OCI-M1 (cell line): ENCODE results near the gene TTC31.
A peak's percentile ranks its signal among the peaks of the same experiment; 100 is the strongest.
"Not testable (repeated sequence)": the region's sequence is repeated elsewhere in the genome, so short reads cannot be mapped to it uniquely, and the experiment has no call there.

Source experiments
- DNase-seq: peaks from one replicate; lab custom pipeline; 2025; lab: John Stamatoyannopoulos, UW

Gene TTC31

GRCh38 chr2:74482801-74483674 is at the start of gene TTC31, which contains the start of gene CCDC142:
TSS of gene TTC31 (plus strand) at chr2:74483081. CDS start at chr2:74483096, 15 bp downstream.
TSS of gene CCDC142 (minus strand) at chr2:74482998. CDS start at chr2:74482837, 161 bp downstream.
- DNase-seq, result peak; percentile 94

GRCh38 chr2:74436111-74436805 is 46.6 kb upstream of the TTC31 start:
- DNase-seq, result no peak

GRCh38 chr2:74436848-74437695 is 45.8 kb upstream of the TTC31 start:
- no peak for DNase-seq

DNA sequence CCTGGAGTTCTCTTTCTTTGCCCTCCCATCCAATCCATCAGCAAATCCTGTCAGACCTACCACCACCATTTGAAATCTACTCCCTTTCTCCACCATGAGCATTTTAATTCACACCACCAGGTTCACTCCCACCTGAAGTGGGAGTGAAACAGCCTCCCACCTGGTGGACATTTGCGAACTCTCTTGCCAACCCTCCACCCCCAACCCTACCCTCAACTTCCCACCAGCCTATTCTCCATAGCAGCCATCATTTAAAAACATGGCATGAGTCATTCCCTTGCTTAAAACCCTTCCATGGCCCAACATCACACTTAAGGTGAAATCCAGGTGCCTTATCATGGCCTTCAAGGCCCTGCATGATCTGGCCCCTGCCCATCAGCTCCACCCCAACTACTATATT is 44.6 kb upstream of the TTC31 start:
- no peak for DNase-seq

GRCh38 chr2:74439373-74439772 is 43.5 kb upstream of the TTC31 start:
- no peak for DNase-seq

DNA sequence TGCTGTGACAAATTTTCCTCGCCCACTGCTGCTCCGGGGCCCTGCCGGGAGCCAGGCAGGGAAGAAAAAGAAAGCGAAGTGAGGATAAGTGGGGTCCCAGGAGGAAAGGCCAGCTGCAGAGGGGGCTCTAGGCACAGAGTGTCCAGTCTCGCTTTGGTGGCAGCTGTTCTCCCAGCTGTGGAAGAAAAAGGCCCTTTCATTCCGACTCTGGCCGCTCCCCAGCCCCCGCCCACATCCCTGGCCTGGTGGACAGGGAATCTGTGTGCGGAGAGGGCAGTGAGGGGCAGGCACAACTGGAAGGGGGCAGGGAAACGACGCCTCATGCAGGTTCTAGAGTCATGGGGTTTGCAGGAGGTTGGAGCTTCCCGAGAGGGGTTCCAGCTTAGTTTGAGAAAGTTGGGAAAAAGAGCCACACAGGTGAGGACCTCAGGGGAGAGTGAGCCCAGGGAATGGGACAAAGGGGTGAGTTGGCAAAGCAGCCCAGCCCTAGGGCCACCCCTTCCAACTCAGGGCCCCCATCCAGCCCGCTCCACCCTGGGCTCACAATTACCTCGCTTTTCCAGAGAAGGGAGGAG is 43.0 kb upstream of the TTC31 start:
- no peak for DNase-seq

GRCh38 chr2:74440378-74441169 is 42.3 kb upstream of the TTC31 start:
- peak; percentile 64 for DNase-seq

GRCh38 chr2:74441170-74441689 is 41.7 kb upstream of the TTC31 start:
- no peak for DNase-seq

- DNase-seq, result no peak
These were observed 41.0 kb upstream of the TTC31 start, which contains the start of gene RTKN for GRCh38 chr2:74441690-74442482. TSS of gene RTKN (minus strand) at chr2:74441937. CDS start at chr2:74441816, 121 bp downstream.

DNA sequence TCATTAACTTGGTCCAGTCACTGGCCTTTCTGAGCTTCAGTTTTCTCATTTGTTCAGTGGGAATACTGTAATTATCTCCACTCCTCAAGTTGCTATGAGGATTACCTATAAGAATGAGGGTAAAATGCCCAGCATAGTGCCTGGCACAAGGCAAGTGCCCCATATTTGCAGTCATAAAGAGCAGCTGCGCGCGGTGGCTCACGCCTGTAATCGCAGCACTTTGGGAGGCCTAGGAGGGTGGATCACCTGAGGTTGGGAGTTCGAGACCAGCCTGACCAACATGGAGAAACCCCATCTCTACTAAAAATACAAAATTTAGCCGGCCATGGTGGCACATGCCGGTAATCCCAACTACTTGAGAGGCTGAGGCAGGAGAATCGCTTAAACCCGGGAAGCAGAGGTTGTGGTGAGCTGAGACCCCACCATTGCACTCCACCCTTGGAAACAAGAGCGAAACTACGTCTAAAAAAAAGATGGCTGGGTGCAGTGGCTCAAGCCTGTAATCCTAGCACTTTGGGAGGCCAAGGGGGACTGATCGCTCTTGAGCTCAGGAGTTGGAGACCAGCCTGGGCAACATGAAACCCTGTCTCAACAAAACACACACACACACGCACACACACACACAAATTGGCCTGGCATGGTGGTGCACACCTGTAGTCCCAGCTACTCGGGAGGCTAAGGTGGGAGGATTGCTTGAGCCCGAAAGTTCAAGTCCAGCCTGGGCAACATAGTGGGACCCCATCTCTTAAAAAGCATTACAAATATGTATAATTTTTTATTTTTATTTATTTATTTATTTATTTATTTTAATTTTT is 40.2 kb upstream of the TTC31 start:
- DNase-seq, result not testable (repeated sequence)

DNA sequence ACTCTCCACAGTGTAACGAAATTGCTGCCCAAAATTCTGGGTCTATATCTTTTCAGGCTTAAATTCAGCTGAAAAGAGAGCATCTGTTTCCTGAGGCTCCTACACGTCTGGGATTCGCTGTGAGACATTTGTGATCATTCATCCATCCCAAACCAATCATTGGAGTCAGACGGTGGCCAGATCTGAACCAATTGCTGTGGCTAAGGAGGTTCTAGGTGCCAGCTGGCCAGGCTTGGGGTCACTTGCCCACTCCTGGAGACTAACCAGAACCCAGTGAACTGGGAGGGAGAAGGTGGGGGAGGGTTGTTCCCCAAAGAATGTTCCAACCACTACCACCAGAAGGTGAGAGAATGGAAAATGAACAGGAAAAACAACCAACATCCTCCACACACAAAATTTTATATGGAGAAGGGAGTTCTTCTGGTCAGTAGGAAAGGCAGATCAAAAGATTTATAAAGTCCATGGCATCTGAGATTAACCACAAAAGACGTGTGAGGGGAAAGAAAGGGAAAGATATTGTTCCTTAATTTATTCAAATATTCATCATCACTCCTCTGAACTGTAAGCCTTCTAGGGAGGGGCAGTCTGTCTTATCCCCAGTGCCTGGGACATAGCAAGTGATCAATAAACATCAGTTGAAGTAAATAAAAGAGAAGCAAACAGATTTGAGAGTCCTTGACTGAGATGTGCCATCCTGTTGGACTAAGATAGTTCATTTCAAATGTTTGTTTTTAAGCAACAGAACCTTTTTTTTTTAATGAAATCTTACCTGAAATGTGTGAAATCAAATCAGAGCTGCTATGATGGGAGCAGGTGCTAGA is 38.2 kb upstream of the TTC31 start:
- no peak for DNase-seq

DNA sequence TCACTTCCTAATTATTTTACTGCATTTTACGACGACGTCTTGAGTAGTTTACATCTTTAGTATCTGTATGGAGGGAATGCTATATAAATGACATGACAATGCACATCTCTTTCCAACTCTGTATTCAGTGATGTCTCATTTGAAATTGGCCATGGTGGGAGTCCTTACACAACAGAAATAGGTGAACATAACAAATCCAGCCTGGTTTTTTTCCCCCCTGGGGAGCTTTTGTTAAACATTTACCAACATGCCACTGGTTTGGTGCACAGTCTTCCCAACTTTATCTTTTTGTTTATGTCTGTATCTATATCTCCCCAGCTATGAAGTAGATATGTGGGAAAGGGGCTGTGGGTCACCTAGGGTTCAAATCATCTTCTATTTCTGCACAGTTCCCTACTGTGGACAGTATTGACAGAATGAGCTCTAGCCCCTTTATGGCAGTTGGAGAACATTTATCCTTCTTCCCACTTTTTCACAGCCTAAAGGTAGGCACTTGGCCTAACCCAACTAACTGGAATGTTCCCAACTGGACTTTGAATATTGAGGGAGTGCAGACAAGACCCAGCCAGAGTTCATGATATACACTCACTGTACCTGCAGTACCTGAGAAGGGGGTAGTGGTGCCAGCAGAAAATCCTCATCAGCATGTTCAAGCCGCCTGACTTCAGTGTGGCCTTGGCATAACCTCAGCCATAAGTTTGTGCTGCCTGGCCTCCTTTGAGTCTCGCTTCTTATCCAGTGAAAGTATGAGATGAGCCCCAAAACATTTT is 35.5 kb upstream of the TTC31 start:
- DNase-seq, result no peak

GRCh38 chr2:74448771-74449170 is 34.1 kb upstream of the TTC31 start:
- DNase-seq, result no peak

- no peak for DNase-seq
These were observed 32.2 kb upstream of the TTC31 start for GRCh38 chr2:74450570-74451190.

DNA sequence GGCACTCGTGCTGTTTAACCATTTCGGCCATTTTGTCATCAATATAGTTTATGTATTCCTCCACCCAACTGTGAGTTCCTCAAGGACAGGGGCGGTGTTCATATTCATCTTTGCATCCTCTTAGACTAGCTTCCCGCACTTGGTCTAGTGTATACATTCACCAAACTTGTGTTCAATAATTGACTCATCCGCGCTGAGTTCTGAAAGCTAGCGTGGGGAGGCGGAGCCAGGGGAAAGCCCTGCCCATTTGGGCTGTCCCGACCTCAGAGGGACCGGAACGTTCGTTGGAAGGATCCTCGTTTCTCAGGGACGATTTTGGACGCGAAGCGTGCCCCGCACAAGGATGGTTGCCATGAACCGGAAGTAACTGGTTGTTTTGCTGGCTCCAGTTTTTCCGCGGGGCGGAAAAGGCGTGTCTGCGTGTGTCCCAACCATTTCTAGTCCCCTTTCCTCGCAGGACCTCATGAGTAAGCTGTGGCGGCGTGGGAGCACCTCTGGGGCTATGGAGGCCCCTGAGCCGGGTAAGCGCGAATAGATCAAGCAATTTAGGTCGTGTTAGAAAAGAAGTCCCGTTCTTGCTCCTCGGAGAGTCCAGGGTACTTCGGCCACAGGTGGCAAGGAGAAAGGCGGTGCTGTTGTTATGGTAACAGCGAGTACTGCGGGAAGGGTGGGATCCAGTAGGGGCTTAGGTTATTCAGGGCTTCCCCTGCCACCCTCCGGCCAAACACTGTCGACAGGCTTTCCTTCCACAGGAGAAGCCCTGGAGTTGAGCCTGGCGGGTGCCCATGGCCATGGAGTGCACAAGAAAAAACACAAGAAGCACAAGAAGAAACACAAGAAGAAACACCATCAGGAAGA is 28.0 kb upstream of the TTC31 start, which contains the start of gene INO80B:
Gene INO80B, plus strand, starts transcription at position 434 of the 858 bp plus-strand sequence. Its CDS starts 30 bp downstream, at position 464.
- DNase-seq, result peak; percentile 94

- DNase-seq, result no peak
These were observed 25.7 kb upstream of the TTC31 start for GRCh38 chr2:74457129-74457548.
